ENCODE measurements around the gene ALG1L2.
"Not testable (repeated sequence)": the region's sequence is repeated elsewhere in the genome, so short reads cannot be mapped to it uniquely, and the experiment has no call there.

DNA sequence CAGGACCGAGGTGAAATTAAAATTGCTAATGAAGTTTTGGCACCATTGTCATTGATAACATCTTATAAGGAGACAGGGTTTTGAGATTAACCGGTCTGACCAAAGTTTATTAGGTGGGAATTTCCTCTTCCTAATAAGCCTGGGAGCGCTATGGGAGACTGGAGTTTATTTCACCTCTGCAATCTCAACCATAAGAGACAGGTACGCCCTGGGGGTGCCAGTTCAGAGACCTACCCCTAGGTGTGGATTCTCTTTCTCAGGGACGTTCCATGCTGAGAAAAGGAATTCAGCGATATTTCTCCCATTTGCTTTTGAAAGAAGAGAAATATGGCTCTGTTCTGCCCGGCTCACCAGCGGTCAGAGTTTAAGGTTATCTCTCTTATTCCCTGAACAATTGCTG is 57.4 kb downstream of the ALG1L2 start:
- TF ChIP-seq, protein P1, sequence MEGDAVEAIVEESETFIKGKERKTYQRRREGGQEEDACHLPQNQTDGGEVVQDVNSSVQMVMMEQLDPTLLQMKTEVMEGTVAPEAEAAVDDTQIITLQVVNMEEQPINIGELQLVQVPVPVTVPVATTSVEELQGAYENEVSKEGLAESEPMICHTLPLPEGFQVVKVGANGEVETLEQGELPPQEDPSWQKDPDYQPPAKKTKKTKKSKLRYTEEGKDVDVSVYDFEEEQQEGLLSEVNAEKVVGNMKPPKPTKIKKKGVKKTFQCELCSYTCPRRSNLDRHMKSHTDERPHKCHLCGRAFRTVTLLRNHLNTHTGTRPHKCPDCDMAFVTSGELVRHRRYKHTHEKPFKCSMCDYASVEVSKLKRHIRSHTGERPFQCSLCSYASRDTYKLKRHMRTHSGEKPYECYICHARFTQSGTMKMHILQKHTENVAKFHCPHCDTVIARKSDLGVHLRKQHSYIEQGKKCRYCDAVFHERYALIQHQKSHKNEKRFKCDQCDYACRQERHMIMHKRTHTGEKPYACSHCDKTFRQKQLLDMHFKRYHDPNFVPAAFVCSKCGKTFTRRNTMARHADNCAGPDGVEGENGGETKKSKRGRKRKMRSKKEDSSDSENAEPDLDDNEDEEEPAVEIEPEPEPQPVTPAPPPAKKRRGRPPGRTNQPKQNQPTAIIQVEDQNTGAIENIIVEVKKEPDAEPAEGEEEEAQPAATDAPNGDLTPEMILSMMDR (IDR thresholded peaks at IDR 0.05), result not testable (repeated sequence)
- not testable (repeated sequence) for TF ChIP-seq POLR2A (IDR thresholded peaks at IDR 0.05)

Measured in ovary (tissue), 3 donors.